Globus pallidus (tissue), 1 donor: ENCODE data around the gene B4GAT1.
"Not testable (repeated sequence)": the region's sequence is repeated elsewhere in the genome, so short reads cannot be mapped to it uniquely, and the experiment has no call there.

ENCODE experiments used
- DNase-seq: peaks from one replicate; pipeline ENCODE4 v3.0.0-alpha.2; 2015; ENCODE audit warnings: low spot score

Gene B4GAT1

GRCh38 chr11:66363187-66363601 is 15.8 kb upstream of the B4GAT1 start:
- DNase-seq: no peak

DNA sequence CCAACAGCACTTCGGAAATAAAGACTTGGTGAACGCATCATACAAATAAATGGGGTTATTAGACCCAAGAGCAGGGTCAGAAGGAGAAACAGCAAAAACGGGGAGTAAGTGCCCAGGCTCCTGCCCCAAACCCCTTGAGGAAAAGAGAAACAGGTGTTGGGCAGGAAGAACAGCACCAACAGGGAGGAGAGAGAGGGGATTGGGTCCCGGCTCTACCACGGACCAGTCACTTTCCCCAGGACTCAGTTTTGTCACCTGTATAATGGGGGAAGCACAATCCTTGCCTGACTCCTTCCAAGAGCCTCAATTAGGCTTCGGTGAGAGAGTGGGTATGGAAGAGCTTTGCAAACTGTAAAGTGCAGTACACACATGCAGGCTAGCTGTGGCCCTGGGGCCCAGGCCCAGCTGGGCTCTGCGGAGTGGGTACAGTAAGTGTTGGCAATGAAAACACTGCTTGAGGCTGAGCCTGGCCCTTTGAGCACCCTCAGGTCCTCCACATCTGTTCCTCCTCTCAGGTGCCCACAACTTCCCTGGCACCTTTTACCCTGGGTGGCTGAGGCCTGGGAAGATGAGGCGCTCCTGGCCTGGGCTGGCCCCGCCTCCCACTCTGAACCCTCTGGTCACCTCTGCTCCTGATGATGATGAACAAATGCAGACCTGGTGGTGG is 15.2 kb upstream of the B4GAT1 start:
- DNase-seq: no peak

- no peak for DNase-seq
These were observed 14.1 kb upstream of the B4GAT1 start for GRCh38 chr11:66361502-66361941.

- DNase-seq: no peak
These were observed 13.1 kb upstream of the B4GAT1 start for GRCh38 chr11:66360406-66361073.

GRCh38 chr11:66359662-66360087 is 12.2 kb upstream of the B4GAT1 start:
- no peak for DNase-seq

DNA sequence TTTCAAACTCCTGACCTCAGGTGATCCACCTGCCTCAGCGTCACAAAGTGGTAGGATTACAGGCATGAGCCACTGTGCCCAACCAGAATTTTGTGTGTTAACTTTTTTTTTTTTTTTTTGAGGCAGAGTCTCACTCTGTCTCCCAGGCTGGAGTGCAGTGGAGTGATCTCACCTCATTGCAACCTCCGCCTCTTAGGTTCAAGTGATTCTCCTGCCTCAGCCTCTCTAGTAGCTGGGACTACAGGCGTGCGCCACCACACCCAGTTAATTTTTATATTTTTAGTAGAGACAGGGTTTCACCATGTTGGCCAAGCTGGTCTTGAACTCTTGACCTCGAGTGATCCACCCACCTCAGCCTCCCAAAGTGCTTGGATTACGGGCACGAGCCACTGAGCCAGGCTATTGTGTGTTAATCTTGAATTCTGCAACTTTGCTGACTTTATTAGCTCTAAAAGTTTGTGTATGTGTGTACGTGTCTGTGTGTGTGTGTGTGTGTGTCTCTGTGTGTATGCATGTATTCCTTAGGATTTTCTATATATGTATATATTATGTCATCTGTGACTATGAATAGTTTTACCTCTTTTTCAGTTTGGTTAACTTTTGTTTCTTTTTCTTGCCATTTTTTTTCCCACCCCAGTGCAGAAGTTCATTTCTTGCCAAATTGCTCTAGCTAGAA is 3.3 kb upstream of the B4GAT1 start:
- DNase-seq: not testable (repeated sequence)

DNA sequence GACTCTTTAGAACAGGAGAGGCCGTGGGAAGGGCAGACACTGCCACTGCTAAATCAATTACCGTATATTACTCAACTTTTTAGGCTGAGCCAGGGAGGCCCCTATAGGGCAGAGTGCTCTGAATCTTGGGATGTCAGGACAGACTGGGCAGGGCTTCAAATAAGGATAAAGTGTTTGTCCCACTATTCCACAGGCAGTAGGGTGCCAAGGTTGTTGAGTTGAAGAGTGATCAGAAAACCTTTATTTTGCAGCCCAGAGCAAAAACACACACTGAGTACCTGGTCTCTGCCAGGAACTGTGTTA is 1.6 kb upstream of the B4GAT1 start:
- DNase-seq: no peak

DNA sequence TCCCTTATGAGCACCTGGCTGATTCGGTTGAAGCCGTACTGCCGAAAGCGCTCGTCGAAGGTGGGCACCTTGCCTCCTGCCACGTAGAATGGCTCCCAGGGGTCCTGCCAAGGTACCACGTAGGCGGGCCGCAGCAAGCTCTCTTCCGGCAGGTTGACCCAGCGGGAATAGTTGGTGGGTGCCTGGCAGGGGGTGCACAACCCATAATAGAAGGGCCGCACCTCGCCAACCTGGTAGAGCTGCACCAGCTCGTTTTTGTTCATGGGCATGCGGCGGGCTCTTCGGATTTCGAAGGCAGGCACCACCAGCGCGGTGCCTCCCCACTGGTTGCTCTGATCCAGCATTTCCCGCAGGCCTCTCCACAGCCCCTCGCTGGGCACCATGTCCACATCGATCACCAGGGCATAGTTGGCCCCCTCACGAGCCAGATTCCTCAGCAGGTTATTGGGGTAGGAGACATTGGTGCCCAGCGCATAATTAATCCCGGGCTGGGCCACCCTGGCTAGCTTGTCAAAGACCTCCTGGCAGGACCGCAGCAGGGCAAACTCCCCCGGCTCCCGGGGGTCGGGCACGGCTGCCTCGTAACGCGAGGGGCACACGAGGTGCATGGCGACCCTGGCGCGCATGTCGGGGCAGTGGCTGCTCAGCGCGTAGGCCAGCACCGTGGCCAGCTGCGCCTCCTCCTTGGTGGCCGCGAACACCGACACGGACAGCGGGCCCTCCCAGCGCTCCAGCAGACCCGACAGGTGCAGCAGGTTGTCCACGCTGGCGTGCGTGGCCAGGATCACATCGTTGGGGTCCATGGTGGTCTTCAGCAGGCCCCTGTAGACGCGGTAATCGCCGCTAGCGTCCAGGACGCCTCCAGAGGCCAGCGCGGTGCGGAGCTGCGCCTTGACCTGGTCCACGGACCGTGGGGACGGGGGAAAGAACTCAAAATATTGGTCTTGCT is 679 bp downstream of the B4GAT1 start:
- DNase-seq: no peak

GRCh38 chr11:66345316-66345649 is 2.1 kb downstream of the B4GAT1 start:
- no peak for DNase-seq

DNA sequence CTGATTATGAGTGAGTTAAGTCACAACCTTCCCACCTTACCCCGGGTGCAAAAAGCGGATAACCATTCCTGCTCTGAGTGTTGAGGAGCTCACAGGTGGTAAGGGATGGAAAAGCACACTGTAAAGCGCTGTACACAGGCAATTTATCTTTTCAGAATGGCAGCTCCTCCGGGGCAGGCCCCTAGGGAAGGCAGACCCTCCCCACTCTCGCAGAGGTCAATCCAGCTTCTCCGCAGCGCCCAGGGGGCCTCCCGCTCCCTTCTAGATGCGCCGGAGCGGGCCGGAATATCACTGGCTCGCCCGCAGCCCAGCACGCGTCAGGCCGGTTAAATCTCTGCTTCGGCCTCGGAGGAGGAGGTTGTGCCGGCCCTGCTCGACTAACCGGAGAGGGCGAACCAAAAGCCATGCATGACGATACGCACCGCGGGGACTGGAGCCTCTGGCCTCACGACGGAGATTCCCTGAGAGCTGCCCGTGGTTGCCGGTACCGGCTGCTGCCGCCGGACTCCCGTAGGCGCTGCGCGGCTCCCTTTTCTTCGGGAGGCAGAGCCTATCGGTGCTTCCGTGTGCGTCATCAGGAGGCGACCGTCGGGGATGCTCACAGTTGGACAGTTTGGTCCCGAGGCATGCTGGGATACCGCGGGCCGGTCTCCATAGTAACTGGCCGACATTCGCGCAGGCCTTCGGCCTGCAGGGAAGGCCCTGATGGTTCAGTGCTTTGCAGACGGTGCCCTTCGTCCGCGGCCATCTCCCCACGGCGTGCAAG is 2.7 kb downstream of the B4GAT1 start, which contains the start of gene BRMS1:
BRMS1 (minus strand) TSS at position 555 of the 766 bp plus-strand sequence. CDS start 2,870 bp downstream, outside the sequence.
- DNase-seq: peak; percentile 95

DNA sequence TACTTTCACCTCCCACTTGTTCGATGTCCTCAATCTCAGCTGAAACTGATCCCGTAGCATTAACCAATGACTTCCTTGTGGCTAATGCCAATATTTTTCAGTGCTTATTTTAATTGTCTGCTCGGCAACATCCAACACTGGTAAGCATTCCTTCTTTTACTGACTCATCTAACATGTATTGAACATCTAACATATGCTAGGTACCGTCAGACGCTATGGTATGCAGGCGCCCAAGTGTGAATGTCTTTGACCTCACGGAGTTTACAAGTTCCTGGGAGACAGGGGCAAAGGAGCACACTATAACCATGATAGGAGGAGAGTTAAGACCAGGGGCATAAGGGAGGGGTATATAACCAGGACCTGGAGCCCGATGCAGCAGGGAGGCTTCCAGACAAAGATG is 4.3 kb downstream of the B4GAT1 start:
- no peak for DNase-seq

DNA sequence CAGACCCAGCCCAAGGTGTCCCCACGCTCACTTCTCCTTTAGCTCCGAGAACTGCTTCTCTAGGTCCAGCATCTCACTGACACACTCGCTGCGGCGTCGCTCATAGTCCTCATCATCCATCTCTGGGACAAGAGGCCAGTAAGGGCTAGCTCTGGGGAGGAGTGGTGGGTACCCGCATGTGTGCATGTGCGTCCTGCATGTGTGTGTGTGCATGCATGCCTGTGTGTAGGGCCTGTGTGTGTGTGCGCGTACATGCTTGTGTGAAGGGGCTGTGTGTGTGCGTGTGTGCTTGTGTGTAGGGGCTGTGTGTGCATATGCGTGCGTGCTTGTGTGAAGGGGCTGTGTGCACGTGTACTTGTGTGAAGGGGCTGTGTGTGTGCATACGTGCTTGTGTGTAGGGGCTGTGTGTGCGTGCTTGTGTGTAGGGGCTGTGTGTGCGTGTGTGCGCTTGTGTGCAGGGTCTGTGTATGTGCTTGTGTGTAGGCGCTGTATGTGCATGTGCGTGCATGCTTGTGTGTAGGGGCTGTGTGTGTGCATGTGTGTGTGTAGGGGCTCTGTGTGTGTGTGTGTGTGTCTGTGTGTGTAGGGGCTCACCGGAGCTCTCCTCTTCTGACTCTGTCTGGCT is 5.8 kb downstream of the B4GAT1 start:
- no peak for DNase-seq

GRCh38 chr11:66340596-66341501 is 6.6 kb downstream of the B4GAT1 start:
- DNase-seq: no peak

DNA sequence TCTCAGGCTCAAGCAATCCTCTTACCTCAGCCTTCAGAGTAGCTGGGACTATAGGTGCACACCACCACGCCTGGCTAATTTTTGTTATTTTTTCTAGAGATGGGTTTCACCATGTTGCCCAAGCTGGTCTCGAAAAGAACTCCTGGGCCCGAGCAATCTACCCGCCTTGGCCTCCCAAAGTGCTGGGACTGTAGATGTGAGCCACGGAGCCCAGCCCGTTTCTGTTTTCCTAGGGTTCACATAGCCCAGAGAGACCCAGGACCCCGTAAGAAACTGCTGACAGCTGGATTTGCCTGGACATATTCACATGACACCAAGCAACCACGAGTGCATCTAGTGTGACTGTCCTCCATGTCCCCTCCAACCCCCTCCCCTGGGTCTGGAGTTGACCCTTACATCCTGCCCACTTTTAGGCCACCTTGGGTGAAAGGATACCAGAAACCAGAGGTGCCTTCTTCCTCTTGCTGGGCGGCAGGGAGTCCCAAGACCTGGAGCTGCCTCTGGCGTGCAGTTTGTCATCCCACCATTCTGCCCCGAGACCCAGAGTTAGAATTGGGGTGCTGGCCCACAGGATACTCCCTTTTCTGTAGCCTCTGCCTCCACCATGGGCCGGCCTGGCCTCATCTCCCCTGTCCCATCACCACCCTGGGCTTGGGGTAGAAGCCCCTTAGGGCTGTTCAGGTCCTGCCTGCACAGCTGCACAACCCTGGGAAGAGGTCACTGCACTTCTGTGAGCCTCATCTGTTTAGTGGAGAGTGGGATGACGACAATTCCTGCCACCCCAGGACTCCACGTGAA is 7.5 kb downstream of the B4GAT1 start:
- no peak for DNase-seq

GRCh38 chr11:66339162-66339675 is 8.2 kb downstream of the B4GAT1 start:
- DNase-seq: no peak

GRCh38 chr11:66338276-66339161 is 8.9 kb downstream of the B4GAT1 start:
- DNase-seq: no peak

DNA sequence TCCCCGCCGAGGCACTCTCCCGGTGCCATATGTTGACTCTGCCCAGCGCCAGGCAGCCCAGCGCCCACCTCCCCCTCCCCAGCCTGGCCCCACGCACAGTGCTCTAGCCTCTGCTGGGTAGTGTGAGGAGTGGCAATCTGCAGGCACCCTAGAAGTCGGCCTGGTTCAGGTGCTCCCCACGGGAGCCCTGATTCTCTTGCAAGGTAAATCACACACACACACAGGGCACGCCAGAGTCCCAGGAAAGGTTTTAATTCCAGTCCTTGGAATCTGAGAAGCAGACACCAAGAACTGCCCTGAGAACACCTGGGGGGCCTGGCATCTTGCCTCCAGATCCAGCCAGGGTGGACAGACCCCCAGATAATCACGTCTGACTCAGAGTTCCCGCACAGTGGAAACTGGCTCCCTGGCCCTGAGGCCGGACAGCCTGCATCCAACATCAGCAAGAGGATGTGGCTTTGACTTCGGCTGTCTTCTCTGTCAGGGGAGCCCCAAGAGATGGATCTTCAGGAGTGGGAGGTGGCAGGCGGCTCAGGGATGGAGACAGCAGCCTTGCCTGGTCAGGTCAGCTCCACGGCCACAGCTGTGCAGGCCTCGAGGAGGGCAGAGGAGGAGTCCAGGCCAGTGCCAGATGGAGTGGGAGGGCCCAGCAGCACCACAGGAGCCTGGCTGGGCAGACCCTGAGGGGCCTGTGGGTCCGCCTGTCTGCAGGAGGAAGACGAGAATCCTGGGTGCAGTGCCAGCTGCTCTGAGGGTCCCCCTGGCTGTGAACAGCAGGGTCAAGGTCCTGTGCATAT is 10.1 kb downstream of the B4GAT1 start:
- no peak for DNase-seq
